Measurements from ENCODE around the gene PKNOX2. TPM values are rescaled to one million over a fixed set of nuclear protein-coding genes. Genes with fewer than 3 reads are reported as not detected.

The PKNOX2 gene
- total RNA-seq, 4 donors from 2014 or later = 0.27 to 4.8 (median 0.75) TPM; not detected in 1

DNA sequence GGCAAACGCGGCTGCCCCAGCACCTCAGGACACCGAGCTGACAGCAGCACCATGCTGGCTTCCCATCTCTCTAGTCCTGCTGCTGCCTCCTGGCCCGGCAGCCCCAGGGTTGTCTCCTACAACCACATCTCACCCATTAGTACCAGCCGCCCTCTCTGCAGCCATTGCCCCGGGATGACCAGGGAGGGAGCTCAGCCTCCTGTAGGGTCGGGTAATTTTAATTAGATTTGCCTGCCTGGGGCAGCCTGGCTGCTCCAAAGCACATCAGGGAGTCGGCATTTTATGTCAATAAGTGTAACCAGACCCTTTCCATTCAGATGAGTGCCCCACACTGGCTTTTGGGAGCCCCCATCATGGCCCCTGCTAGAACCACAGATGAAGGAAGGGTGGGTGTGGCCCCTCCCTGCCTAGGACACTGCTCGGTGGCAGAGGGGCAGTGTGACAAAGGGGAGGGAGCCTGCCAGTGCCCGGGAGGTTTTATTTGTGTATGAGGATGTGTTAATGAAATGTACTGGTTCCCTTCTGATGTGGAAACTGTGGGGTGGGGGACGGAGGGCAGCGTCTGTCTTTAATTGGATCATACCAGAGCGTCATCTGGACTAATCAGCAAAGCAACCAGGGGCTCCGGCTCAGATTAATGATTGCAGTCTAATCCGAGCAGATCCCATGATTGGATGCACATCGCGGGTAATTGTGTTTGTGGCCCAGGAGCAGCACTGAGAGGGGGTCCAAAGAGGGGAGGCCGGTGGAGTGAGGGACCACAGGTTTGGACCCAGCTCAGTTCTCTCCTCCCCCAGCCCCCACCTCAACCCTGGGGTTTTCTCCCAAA, 206.2 kb downstream of the PKNOX2 start:
- DNase-seq = no peak
- intact Hi-C loops (cut with DNase I; ENCODE audit: low total_unique reads) (no loop called here), in situ Hi-C loops (cut with MboI; ENCODE audit: low pct_ligation_motif_present in 1 of 4, low pct_unique_long_range_greater_than_20kb in 1 of 4, low sequenced_read_pairs in 3 of 4) (no loop called here)
- Histone ChIP-seq H3K9me3 (no peaks in the 10 kb centered on the region), H3K4me1 (no peaks in the 10 kb centered on the region), H3K36me3 (no peaks in the 10 kb centered on the region), H3K4me3 (no peak overlapping the region), H3K27me3 (peaks cover 3% of the 10 kb centered on the region), H3K27ac (no peak overlapping the region)
- WGBS, 2 donors (ENCODE audit: low coverage in 1 of 2) = 53 to 100% methylated on average over 1 to 18 of the region's 18 CpGs
- TF ChIP-seq POLR2AphosphoS5 (IDR thresholded peaks at IDR 0.05) = no peak
- no peak for TF ChIP-seq EP300 (IDR thresholded peaks at IDR 0.05; ENCODE audit: low read depth)
- TF ChIP-seq POLR2A (IDR thresholded peaks at IDR 0.05) = no peak
- no peak for TF ChIP-seq CTCF (IDR thresholded peaks at IDR 0.05)

DNA sequence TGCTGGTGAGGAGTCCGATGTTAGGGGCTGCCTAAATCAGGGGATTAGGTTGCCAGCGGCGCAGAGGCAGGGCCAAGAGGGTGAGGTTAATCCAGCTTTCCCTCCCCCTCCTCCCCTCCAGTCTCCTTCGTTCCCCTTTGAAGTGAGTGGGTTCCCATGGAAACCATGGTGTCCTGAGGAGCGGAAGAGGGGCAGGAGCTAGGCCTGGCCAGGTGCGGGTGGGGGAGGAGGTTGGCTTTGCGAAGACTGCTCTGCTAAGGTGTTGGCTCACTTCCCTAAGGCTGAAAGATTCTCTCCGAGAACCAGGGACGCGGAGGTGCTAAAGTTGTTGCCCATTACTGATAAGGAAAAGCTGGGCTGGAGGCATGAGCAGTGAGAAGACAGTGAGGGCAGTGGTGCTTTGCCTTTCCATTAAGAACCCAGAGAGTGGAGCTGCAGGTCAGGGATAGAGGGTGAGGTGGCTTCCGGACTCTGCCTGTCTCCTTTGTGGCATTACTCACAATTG, 206.9 kb downstream of the PKNOX2 start:
- Histone ChIP-seq H3K4me3 (no peak overlapping the region), H3K36me3 (no peaks in the 10 kb centered on the region), H3K4me1 (no peaks in the 10 kb centered on the region), H3K27ac (no peak overlapping the region), H3K27me3 (peaks cover 3% of the 10 kb centered on the region), H3K9me3 (no peaks in the 10 kb centered on the region)
- no peak for TF ChIP-seq EP300 (IDR thresholded peaks at IDR 0.05; ENCODE audit: low read depth)
- TF ChIP-seq CTCF (IDR thresholded peaks at IDR 0.05) = no peak
- TF ChIP-seq POLR2A (IDR thresholded peaks at IDR 0.05) = no peak
- no peak for TF ChIP-seq POLR2AphosphoS5 (IDR thresholded peaks at IDR 0.05)
- no peak for DNase-seq
- intact Hi-C loops (cut with DNase I; ENCODE audit: low total_unique reads) (no loop called here), in situ Hi-C loops (cut with MboI; ENCODE audit: low pct_ligation_motif_present in 1 of 4, low pct_unique_long_range_greater_than_20kb in 1 of 4, low sequenced_read_pairs in 3 of 4) (no loop called here)
- WGBS, 2 donors (ENCODE audit: low coverage in 1 of 2) = 37 to 71% methylated on average over 1 to 11 of the region's 11 CpGs

DNA sequence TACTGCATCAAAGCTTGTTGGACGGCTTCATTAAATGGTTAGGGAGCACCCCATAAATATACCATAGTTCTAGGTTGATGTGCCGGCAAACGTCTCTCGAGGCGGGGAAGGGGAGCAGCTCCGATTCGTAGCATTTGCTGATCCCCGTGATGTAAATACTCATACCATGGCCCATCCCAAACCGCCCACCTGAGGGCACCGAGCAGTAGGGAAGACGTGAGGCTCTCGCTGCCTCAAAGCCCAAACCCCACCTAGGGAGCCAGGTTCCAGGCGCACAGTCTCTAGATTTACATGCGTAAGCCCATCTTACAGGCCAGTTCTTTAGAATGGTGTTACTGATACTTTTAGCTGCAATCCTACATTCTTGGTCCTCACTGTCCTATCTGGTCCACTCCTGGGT, 207.5 kb downstream of the PKNOX2 start:
- no peak for DNase-seq
- intact Hi-C loops (cut with DNase I; ENCODE audit: low total_unique reads) = no loop called here
- Histone ChIP-seq H3K4me1 (no peaks in the 10 kb centered on the region), H3K4me3 (no peak overlapping the region), H3K9me3 (no peaks in the 10 kb centered on the region), H3K36me3 (no peaks in the 10 kb centered on the region), H3K27ac (no peak overlapping the region), H3K27me3 (peaks cover 3% of the 10 kb centered on the region)
- WGBS, 2 donors (ENCODE audit: low coverage in 1 of 2) = 95 to 97% methylated on average over 7 to 14 of the region's 14 CpGs
- TF ChIP-seq POLR2A (IDR thresholded peaks at IDR 0.05) = no peak
- TF ChIP-seq CTCF (IDR thresholded peaks at IDR 0.05) = no peak
- TF ChIP-seq EP300 (IDR thresholded peaks at IDR 0.05; ENCODE audit: low read depth) = no peak
- no peak for TF ChIP-seq POLR2AphosphoS5 (IDR thresholded peaks at IDR 0.05)
- in situ Hi-C loops (cut with MboI; ENCODE audit: low pct_ligation_motif_present in 1 of 4, low pct_unique_long_range_greater_than_20kb in 1 of 4, low sequenced_read_pairs in 3 of 4) = no loop called here

DNA sequence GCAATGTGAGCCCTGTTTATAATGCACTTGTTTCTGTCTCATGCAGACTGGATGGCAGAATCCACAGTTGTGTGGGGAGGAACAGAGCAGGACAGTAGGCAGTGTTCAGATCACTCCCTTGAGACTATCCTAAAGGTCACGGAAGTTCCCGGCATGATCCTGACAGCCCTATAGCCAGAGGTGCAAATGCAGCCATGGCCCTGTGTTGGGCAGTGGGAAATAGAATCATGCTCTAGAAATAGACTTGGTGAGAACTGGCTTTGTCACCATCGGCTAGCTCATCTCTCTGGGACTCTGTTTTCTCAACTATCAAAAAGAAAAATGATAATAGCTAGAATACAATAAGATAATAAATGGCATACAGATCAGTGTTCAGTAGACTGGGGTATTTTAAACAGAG, 208.4 kb downstream of the PKNOX2 start:
- in situ Hi-C loops (cut with MboI; ENCODE audit: low pct_ligation_motif_present in 1 of 4, low pct_unique_long_range_greater_than_20kb in 1 of 4, low sequenced_read_pairs in 3 of 4) (no loop called here), intact Hi-C loops (cut with DNase I; ENCODE audit: low total_unique reads) (no loop called here)
- Histone ChIP-seq H3K4me3 (no peak overlapping the region), H3K27ac (no peak overlapping the region), H3K9me3 (no peaks in the 10 kb centered on the region), H3K4me1 (no peaks in the 10 kb centered on the region), H3K36me3 (no peaks in the 10 kb centered on the region), H3K27me3 (peaks cover 3% of the 10 kb centered on the region)
- DNase-seq = no peak
- WGBS, 2 donors (ENCODE audit: low coverage in 1 of 2) = 71 to 72% methylated on average over 1 to 3 of the region's 3 CpGs
- no peak for TF ChIP-seq POLR2A (IDR thresholded peaks at IDR 0.05)
- TF ChIP-seq POLR2AphosphoS5 (IDR thresholded peaks at IDR 0.05) = no peak
- TF ChIP-seq CTCF (IDR thresholded peaks at IDR 0.05) = no peak
- no peak for TF ChIP-seq EP300 (IDR thresholded peaks at IDR 0.05; ENCODE audit: low read depth)

All from transverse colon (tissue), 4 donors.